GM21825 (cell line): ENCODE measurements around the gene MYOCOS.
"Not testable (repeated sequence)": the region's sequence is repeated elsewhere in the genome, so short reads cannot be mapped to it uniquely, and the experiment has no call there.

Source experiments
- ATAC-seq: cut with Tn5 transposase; IDR thresholded peaks from one replicate; pipeline ENCODE4 v1.9.1; 2021; ENCODE audit warnings: mild to moderate bottlenecking, moderate library complexity; ENCODE audit not compliant: unreplicated experiment

Gene MYOCOS

DNA sequence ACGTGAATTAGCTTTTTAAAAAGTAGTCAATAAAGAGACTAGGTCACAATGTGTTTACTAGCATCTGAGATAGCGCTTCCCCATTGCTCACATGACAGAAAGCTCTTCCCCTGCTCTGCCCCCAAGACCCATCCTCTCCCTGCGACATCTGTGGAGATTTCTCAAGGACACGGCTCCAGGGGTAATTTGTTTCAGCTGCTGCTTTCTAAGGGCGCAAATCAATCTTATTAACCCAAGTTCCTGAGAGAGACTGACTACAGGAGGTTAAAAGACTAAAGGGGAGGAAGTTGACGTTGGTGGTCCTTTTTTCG is at the start of gene MYOCOS:
Gene MYOCOS (plus strand): TSS at position 92 of the 311 bp plus-strand sequence. CDS start 1,641 bp downstream, outside the sequence.
- ATAC-seq = no peak

- ATAC-seq = no peak
Measured at GRCh38 chr1:171576144-171576543, 45.9 kb upstream of the MYOCOS start.

DNA sequence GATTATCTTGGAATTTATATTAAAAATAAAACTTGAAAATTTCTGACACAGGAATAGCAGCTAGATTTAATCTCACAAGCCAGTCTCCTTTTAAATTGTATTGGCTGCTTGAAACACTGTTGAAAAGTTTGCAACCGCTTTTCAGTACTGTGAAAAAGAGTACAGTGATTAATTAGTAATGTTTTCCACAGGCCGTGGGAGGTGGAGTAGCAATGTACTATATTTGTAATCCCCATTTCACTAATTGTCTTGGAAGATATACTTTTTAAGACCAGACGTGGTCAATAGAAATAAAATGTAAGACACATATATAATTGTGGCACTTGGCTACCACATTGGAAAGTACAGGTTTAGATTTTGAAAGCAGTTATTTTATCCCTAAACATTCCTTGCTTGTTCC is 40.8 kb upstream of the MYOCOS start:
- ATAC-seq = no peak

DNA sequence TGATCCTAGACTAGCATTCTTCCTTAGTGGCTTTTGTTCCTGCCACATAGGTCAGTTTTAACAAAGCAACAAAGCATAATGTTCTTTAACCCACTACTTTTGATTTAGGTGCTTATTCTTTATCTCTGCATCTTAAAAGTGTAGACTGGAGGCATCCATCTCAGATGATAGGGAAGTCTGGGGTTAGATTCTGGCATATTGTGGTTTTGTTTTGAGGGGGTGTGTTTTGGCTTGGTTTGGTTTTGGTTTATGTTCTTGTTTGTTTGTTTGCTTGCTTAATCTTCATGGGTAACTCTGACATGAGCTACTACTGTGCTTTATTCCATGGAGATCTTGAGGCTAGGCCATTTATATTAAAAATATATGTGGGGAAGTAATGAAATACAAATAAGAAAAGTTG is 40.3 kb upstream of the MYOCOS start:
- no peak for ATAC-seq

GRCh38 chr1:171582589-171582988 is 39.5 kb upstream of the MYOCOS start:
- ATAC-seq = no peak

DNA sequence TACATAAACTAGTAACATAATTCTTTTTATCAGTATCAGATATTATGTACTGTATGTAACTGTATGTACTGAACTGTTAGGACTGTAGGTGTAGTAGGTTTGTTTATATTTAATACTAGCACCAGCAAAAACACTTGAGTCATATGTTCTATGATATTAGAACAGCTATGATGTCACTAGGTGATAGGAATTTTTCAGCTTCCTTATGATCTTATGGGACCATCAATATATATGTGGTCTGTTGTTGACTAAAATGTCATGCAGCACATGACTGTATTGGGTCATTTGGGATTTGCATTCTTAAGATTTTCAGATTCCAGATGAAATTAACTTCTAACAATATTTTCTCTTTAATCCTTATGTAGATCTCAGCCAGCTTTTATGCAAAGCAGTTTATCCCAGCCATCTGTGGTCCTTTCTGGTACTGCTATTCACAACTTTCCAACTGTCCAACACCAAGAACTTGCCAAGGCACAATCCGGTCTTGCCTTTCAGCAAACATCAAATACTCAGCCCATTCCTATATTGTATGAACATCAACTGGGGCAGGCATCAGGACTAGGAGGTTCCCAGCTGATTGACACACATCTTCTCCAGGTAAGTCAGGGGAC is 38.3 kb upstream of the MYOCOS start:
- no peak for ATAC-seq

- ATAC-seq = no peak
Measured at GRCh38 chr1:171585715-171586114, 36.3 kb upstream of the MYOCOS start.

DNA sequence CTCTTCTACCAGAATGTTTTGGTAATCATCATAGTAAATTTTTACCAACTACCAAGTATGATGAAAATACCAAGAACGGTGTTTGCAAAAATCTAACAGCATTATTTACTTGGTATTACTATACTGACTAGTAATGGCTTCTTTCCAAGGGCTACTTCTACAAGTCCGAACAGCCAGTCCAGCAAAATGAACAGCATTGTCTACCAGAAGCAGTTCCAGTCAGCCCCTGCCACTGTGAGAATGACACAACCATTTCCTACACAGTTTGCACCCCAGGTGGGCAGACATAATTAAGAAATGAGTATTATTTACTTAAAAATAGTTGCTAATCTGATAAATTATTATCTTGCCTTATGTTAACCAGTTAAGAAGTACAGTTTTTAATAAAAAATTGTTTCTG is 33.8 kb upstream of the MYOCOS start:
- ATAC-seq = no peak

DNA sequence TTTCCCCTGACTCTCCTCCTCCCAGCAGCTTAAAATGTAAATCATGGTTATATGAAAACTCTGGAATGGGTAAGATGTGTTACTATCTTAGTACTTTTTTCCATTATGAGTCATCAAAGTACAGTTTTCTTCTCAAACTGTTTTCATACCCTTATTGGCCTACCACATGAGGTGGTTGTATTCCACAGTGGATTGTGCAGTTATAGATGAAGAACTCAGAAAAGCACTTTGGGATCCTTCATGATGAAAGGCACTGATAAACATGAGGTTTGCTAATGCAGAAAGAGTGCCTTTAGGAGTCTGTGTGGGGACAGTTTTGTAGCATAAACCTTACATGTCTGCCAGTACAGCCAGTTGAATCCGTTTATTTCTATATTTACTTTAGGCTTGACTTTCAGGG is 32.0 kb upstream of the MYOCOS start:
- ATAC-seq = no peak

- ATAC-seq = no peak
Measured at GRCh38 chr1:171595324-171595723, 26.7 kb upstream of the MYOCOS start.

DNA sequence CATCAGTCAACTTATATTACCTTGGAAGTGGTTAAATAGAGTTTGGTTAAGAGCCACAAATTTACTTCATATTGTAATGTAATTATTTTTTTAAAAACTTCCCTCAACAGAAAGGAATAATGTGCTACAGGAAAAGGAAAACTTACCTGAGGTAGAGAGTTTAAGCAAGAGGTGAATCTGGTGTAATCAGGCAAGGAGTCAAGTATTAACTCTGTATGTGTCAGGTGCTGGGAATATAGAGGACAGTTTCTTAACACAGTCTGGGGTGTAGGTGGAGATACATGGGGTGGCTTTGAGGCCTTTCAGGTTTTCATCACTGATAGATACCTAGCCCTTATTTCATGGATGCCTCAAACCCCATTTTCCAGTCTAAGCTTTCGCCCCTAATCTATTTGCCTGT is 25.9 kb upstream of the MYOCOS start:
- no peak for ATAC-seq

DNA sequence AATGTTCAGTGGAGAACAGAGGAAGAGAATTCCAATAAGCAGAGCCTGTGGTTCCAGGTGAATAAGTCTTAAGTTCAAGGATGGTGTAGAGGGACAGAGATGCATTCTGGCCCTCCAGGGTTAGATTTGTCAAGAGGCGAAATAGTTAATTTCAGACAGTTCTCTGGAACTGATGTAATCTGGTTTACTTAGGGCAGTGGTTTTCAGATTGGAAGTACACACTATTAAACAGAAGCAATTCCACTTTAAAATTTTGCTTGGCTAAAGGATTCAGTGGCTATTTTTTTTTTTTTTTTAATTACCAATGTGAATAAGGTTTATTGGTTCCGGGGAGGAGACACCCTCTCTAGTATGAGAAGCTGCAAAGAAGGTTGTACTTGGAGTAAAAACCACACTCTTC is 25.3 kb upstream of the MYOCOS start:
- ATAC-seq = no peak

DNA sequence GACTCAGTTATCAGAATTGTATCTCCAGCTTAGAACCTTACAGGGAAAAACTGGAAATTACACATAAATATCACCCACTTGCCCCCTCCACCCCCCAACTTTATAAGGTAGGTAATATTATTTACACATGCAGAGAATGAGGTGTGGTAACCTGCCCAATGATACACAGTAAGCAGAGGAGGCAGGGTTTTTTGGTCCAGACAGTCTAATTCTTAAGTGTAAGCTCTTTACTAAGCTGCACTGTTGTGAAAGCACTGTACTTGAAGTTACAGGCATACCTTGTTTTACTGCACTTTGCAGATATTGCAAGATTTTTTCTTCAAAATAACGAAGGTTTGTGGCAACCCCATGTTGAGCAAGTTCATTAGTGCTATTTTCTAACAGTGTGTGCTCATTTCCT is 24.8 kb upstream of the MYOCOS start:
- ATAC-seq = no peak

DNA sequence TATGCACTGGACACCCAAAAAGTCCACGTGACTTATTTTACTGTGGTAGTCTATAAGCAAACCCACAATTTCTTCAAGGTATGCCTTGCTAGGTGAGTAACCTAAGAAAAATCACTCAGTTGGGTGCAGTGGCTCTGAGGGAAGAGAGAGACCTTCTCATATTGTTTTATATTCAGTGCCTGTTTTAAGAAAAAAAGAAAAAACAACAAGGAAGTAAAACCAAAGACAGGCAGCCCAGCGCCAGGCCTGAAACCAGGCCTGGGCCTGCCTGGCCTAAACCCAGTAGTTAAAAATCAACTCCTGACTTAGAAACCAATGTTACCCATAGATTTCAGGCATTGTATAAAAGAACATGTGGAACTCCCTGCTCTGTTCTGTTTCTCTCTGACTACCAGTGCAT is 21.7 kb upstream of the MYOCOS start:
- not testable (repeated sequence) for ATAC-seq

DNA sequence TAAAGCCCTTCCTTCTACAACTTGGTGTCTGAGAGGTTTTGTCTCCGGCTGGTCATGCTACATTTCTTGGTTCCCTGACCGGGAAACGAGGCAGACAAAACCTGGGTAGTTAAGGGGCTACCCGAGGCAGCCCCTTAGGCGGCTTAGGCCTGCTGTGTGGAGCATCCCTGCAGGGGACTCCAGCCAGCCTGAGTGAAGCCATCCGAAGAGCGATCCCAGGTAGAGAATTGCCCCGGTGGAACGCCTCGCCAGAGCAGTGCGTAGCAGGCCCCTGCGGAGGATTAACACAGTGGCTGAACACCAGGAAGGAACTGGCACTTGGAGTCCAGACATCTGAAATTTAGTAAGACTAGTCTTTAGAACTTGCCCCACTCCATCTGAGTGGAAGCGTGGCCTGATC is 21.2 kb upstream of the MYOCOS start:
- ATAC-seq = no peak

DNA sequence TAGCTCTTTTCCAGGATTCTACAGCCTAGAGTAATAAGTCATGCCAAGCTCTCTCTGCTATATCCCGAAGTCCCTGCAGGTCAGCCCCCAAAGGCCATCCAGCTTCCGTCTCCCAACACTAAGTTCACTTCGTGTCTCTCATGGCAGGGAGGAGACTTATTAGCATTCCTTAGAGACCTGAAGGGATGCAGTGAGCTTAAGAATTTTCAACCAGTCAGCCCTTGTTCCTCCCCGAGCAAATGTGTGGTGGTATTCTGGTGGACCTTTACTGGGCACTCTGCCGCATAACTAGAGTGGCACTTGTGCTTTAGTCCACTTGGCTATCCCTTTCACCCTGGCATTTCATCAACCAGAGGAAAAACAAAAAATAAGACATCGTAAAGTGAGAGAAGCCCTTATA is 19.0 kb upstream of the MYOCOS start:
- ATAC-seq = not testable (repeated sequence)

DNA sequence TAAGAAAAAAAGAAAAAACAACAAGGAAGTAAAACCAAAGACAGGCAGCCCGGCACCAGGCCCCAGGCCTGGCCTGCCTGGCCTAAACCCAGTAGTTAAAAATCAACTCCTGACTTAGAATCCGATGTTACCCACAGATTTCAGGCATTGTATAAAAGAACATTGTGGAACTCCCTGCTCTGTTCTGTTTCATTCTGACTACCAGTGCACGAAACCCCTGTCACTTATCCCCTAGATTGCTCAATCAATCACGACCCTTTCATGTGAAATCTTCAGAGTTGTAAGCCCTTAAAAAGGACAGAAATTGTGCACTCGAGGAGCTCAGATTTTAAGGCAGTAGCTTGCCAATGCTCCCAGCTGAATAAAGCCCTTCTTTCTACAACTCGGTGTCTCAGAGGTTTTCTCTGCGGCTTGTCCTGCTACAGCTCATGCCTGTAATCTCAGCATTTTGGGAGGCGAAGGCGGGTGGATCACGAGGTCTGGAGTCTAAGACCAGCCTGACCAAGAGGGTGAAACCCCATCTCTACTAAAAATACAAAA is 15.6 kb upstream of the MYOCOS start:
- no peak for ATAC-seq

GRCh38 chr1:171610385-171610784 is 11.7 kb upstream of the MYOCOS start:
- no peak for ATAC-seq

- no peak for ATAC-seq
Measured at GRCh38 chr1:171611306-171611705, 10.7 kb upstream of the MYOCOS start.

GRCh38 chr1:171613282-171613681 is 8.8 kb upstream of the MYOCOS start:
- no peak for ATAC-seq

GRCh38 chr1:171615122-171615906 is 6.7 kb upstream of the MYOCOS start:
- not testable (repeated sequence) for ATAC-seq

DNA sequence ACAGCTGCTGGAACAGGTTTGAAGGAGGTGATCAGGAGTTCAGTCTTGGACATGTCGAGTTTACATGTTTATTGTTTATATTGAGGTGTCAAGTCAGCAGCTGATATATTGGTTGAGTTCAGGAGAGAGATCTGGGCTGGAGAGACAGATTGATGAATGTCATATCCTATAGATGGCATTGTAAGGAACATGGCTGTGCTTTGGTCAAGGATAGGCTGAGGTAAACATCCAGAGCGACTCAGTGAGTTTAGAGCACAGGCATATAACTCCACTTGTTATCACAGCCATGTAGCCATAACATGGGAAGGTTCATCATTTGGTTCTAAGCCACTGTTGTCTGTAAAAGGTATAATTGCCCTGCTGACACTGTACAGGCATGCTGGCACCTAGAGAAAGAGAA is 5.5 kb upstream of the MYOCOS start:
- no peak for ATAC-seq
